M059J (cell line): ENCODE data around the gene ZNF346. TPM values are rescaled to one million over a fixed set of nuclear protein-coding genes. Genes with fewer than 3 reads are reported as not detected.
"Not testable (repeated sequence)": the region's sequence is repeated elsewhere in the genome, so short reads cannot be mapped to it uniquely, and the experiment has no call there.

Source experiments
- DNase-seq: peaks from one replicate; pipeline ENCODE4 v3.0.0-alpha.2; 2012; ENCODE audit warnings: low read depth
- total RNA-seq: library from RNA; depleted of rRNA; stranded (reverse); fragments of >200 nt; shearing (Covaris generic); gene quantifications from 2 replicates; pipeline ENCODE4 v1.2.3, GENCODE V29; 2014

Gene ZNF346
- total RNA-seq, 1 experiment from 2014 or later, result 21.3 TPM

DNA sequence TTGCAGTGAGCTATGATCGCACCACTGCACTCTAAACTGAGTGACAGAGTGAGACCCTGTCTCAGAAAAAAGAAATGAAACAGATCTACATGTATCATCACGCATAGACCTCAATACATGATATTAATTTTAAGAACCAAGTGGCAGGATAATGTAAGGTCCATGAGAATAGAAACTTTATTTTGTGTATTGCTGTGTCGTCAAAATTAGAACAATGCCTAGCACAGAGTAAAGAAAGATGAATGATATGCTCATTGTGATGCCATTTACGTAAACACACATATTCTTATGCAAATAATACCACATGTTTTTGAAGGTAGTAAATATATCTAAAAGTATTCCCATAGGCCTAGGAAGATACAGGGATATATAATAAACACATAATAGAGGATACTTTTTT lies 12.3 kb upstream of the ZNF346 start:
- DNase-seq, result no peak

DNA sequence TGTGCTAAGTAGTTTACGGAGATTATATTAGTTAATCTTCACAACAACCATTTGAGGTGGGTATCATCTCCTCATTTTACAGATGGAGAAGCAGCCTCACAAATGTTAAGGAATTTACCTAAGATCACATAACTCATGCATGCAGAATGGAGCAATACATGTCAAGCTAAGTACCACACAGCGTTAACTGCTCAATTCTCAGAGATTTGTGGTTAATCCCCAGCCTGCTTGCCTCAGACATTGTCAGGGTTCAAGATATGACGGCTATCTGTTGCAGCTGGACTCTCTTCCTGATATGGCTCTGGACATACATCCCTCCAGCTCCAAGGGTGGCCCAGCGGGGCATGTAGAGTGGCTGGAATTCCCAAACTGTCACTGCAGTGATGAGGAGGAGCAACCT lies 7.3 kb upstream of the ZNF346 start:
- DNase-seq, result no peak

DNA sequence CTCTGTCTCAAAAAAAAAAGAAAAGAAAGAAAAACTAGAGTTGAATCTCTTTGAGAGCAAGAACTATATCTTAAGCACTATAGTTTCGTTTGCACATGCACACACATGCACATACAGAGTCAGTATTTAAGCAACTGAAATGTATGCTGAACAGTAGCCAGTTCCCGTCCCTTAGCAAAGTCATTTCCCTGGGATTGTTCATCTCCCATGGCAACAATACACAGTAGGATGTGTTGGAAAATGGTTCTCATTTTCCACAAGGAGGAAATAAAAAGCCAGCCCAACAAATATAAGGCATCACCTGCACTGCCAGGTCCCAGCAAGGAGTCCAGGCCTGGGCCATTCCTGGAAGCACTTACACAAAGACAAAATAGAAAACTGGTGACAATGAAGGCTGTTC lies 4.2 kb upstream of the ZNF346 start:
- peak; percentile 15 for DNase-seq

DNA sequence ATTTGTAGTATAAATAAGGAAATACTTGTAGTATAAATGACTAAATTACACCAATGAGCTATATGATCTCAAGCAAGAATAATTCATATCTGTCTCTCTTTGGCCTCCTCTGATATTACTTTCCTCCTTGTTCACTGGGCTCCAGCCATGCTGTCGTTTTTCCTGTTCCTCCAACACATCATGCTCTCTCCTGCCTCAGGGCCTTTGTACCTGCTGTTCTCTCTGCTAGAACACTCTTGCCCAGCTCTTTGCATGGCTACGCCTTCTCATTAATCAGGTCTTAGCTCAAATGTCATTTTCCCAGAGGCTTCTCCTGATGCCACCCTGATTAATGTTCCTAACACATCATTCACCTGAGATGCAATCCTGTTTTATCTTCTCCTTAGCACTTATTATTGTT lies 2.5 kb upstream of the ZNF346 start:
- DNase-seq, result no peak

DNA sequence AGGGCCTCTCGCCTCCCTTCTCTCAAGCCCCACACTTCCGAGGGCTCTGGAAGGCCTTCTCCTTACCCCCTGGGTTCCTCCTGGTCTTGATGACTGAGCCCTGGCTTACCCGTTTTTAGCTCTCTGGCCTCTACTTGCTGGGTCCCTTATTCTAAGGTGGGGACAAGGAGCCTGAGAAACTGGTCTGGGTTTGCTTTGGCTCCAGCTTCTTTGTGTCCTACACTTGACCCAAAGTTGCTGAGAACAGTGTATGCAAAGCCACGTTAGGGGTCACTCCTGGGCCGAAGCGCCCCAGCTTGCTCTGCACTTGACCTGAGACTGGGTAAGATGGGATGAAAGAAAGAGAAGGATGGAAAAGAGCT lies 788 bp downstream of the ZNF346 start:
- peak; percentile 7 for DNase-seq

DNA sequence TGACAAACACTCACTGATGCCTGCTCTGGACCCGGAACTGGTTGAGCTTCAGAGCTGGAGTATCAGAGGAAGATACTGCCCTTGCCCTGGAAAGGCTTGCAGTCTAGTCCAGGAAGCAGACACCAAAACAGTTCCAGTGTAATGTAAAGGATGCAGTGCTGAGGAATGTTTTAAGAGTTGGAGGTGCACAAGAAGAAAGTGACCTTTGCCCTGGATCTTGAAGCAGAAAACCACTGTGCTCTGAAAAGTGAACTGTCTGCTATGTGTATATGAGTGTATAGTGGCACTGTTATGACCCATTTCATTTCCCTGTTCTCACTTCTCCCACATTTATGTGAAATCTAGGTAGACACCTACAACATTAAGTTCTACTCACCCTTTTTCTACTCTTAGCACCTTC lies 2.1 kb downstream of the ZNF346 start:
- no peak for DNase-seq

DNA sequence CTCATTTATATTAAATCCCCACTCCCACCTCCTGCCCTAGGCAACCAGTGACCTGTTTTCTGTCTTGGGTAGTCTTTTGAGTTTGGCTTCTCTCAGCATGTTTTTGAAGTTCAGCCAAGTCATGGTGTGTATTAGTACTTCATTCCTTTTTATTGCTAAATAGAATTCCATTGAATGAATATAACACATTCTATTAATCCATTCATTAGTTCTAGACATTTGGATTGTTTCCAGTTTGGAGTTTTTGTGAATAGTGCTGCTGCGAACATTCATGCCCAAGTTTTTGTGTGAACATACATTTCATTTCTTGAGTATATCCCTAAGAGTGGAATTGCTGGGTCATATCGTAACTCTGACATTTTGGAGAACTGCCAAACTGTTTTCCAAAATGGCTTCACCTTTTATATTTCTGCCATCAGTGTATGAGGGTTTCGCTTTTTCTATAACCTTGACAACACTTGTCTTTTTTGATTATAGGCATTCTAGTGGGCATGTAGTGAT lies 2.7 kb downstream of the ZNF346 start:
- no peak for DNase-seq

DNA sequence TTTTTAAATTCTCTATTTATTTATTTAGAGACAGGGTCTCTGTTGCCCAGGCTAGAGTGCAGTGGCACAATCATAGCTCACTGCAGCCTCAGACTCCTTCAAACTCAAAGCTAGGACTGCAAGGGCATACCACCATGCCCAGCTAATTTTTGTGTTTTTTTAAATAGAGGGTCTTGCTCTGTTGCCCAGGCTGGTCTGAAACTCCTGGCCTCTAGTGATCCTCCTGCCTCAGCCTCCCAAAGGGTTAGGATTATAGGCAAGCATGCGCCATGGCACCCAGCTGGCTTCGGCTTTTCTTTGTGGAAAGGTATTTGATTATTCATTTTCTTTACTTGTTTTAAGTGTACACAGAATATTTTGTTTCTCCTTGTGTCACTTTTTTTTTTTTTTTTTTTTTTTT lies 5.2 kb downstream of the ZNF346 start:
- DNase-seq, result no peak

DNA sequence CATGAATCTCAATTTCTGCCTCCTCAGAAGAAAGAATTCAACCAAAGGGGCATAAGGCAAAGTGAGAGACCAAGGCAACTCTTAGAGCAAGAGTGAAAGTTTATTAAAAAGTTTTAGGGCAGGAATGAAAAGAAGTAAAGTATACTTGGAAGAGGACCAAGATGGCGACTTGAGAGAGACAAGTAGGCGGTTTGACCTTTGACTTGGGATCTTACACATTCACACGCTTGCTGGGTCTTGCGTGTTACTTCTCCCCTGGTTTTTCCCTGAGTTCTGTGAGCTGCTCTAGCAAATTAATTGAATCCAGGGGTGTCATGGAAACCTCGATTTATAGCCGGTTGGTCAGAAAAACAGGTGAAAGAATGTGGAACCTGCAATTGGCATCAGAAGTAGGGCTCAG lies 7.0 kb downstream of the ZNF346 start:
- no peak for DNase-seq

DNA sequence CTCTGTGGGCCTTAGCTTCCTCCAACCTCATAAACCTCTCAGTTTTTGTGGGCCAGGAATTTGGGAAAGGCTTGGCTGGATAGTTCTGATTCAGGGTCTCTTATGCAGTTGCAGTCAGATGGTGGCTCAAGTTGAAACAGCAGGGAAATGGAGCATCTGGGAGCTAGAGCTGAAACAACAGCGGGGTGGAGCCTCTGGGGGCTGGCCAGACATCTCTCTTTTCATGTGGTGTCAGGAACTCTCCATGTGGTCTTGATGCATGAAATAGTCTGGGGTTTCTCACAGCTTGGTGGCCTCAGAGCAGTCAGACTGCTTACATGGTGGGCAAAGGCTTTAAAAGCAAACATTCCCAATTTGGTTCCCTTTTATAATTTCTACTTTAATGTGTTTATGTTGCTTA lies 13.5 kb downstream of the ZNF346 start:
- DNase-seq, result no peak

DNA sequence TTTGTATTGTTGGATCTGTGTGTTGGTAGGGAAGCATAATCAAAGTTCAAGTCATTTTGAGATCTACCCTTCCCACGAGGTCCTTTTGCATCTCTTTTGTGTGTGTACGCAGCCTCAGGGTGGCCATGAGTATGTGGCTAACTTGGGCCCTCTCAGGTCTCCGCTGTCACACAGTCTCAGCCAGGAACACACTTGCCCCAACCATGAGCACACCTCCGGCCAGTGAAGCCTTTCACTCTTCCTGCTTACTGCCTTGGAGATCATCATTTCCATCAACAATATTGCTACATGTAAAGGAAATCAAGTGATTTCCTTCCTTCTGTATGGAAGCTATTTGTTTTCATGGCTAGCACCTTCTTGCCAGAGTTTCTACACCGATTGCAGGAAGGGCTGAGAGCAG lies 13.9 kb downstream of the ZNF346 start:
- no peak for DNase-seq

DNA sequence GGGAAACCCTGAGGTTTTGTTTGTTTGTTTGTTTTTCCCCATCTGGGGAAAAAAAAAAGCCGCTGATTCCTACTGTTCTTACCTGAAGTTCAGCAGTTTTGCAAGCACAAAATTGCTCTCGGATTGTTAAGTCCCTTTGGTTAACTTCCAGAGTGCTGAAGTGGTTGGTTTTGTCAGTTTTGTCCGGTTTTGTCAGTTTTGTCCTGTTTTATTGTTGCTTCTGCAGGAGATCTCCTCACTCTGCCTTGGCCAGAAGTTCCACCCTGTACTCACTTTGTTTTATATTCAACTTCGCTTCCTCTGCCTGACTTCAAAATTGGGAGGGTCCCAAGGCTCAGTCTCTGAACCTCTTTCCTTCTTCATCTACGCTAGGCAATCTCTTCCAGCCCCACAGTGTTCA lies 14.4 kb downstream of the ZNF346 start:
- DNase-seq, result no peak

DNA sequence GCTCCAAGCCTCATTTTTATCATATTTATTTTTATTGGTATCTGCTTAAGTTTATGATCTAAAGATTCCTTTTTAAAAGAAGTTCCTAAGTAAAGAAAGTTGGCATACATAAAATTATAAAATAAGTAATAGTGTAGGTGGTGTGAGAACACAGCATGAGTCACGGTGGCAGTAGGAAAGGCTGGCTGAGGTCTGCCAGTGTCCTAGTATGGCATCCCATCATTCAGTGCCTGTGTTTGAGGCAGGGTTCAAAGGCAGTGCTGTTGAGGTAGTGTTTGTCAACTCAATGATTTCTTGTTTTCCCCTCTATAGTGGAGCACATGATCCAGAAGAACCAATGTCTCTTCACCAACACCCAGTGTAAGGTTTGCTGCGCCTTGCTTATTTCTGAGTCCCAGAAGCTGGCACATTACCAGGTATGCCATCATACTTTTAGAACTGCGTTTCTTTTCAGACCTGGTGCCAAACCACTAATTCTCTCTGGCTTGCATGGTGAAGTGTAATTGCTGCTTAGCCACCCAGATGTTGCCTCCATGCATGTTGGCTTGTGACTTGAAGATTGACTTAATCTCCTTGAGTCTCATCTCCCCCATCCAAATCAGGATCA lies 18.4 kb downstream of the ZNF346 start:
- DNase-seq, result peak; percentile 80

DNA sequence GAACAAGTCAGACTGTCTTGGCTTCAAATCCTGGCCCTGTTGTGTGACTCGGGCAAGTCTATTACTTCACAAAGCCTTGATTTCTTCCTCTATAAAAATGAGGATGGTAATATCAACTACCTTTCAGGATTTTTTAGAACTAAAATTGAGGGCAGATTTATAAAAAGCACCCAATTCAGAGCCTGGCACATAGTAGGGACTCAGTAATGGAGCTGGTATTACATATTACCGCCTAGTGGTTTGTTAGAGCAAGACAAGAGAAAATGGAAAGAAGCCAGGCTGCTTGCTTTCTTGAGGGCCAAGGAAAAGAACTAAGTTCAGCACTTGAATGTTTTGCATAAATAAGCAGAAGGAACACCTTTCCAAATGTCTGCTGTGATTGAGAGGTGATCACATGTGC lies 19.4 kb downstream of the ZNF346 start:
- no peak for DNase-seq

DNA sequence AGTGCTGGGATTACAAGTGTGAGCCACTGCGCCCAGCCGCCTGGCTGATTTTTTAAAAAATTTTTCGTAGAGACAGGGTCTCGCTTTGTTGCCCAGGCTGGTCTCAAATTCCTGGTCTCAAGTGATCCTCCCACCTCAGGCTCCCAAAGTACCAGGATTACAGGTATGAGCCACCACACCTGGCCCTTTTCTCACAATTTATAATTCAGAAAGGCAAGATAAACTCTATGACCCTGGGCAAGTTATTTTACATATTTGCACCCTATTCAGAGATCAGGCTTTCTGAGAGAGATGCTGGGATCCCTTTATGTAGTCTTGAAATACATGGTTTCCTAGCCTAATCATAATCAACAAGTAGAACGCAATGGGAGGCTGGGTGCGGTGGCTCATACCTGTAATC lies 20.6 kb downstream of the ZNF346 start:
- no peak for DNase-seq

DNA sequence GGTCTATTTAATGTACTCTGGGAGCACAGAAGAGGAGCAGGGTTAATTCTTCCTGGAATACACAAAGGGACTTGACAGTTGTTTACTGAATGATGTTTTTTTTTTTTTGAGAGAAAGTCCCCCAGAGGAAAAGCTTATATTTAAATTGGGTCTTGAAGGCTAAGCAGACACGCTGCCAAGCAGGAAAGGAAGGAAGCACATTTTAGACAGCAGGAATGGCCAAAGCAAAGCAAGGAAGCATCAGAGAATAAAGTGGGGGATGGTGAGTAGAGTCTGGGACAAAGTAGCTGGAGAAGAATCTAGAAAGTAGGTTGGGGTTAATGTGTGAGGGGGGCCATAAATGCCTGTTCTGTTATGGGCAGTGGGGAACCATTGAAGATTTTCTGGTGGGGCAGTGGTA lies 21.5 kb downstream of the ZNF346 start:
- DNase-seq, result no peak

DNA sequence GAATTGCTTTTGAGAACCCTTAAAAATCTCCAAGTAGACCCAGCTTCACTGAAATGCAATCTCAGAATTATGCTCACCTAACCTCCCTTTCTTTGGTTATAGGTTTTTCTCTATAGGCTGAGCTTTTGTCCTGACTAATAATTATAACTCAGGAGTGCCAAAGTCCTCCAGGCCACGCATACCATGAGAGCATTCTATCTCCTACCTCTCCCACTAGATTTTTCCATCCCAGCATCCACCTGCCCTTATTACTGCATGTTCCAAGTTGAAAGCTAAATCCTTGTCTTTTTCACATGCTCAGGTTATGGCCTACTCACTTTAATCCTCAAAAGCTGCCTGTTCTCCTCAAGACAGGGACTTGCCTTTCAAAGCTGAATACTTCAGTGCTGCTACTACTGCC lies 22.1 kb downstream of the ZNF346 start:
- no peak for DNase-seq

DNA sequence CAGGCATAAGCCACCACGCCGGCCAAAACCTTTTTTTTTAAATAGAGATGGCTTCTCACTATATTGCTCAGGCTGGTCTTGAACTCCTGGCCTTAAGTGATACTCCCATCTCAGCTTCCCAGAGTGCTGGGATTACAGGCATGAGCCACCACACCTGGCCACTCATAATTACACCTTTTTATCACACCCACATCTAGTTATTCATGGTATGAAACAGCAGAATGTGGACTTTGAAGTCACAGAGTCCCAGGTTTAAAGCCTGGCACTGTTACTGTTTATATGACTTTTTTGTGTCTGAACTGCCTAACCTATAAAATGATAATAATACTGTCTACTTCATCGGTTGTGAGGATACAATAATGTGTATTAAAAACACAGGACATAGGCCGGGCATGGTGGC lies 23.1 kb downstream of the ZNF346 start:
- DNase-seq, result no peak

DNA sequence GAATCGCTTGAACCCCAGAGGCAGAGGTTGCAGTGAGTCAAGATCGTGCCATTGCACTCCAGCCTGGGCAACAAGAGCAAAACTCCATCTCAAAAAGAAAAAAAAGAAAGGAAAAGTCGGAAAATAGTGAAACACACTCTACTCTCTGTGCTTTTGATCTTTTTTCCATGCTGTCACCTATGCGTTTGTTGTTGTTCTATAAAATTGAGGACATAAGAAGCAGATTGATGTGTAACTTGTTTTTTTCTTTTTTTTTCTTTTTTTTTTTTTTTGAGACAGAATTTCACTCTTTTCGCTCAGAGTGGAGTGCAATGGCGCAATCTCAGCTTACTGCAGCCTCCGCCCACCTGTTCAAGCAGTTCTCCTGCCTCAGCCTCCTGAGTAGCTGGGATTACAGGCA lies 26.0 kb downstream of the ZNF346 start:
- DNase-seq, result not testable (repeated sequence)

DNA sequence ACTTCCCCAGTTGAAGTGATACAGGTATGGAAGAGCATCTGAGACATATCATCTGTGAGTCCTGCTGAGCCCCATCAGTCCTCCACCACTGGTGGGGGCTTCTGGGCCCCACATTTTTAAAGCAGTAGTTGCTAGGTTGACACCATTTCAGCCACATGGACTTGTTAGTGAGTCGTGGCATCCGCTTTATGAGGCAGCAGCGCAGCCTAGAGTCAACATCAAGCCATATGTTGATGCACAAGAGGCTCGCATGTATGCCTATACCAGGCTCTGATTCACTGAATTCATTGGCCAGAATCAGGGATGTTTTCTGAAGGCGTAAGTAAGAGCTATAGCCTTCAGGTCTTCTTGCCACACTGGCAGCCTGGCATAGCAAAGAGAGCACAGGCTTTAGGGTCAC lies 26.8 kb downstream of the ZNF346 start:
- DNase-seq, result no peak

DNA sequence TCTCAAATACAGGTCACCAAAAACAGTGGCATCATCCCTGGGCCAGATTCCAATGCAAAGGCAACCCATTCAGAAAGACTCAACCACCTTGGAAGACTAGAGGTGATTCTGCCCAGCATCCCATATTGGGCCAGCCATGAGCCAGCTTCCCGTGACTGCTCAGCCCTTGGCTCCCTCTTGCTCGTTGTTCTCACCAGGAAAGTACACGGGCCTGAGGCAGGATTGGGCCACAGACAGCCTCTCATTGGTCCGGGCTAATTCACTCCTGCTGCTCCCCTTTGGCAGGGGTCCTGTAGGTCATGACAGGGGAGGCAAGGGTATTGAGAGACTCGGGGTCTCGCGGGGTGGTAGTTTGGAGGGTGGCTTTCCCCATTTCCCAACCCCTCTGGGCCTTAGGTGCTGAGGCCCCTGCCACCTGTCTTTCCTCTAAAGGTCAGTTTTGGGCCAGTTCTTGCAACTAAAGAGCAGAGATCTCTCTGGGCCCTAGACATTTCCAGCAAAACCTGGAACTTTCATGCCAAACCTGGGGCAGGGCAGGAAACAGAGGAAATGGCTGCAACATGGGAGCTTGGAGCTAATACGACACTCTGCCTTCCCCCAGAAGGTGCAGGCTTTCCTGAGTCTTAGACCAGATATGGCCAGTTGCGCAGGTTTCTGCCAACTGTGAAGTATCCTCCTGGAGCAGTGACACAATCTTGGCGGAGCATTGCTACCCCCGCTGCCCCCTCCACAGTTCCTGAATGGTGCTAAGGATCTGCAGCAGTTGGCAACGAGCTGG lies 42.2 kb downstream of the ZNF346 start:
- DNase-seq, result no peak

DNA sequence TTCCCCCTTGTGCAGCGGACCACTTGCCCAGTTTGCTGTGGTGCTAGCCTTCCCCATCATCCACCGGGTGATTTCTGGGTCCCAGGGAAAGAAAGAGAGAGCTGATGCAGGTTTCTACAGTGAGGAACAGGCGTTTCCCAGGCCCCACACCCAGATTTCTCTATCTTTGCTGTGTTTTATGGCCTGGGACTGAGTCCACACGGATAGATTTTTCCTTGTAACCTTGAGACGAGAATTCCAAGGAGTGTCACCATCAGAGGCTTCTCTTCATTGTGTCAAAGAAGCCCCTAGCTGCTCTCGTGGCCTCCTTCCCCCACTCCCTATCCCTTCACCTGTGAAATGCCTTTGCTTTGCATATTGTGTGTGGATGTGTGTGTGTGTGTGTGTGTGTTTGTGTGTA lies 43.0 kb downstream of the ZNF346 start:
- no peak for DNase-seq

DNA sequence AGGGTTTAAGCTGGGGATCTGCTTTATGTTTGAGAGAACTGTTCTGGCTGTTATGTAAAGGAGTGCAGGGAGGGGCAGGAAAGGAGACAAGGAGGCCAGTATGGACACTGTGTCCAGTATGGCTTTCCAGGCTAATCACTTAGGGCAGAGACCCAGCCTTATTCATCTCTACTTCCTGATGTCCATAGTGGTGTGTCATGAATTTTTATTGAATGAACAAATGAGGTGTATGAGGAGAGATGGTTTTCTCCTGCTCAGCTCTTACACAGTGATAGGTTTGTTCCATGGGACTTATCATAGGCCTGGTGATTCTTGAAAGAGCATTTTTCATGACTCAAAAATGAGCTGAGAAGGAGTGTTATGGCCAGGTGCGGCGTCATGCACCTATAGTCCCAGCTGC lies 43.7 kb downstream of the ZNF346 start:
- DNase-seq, result peak; percentile 23

DNA sequence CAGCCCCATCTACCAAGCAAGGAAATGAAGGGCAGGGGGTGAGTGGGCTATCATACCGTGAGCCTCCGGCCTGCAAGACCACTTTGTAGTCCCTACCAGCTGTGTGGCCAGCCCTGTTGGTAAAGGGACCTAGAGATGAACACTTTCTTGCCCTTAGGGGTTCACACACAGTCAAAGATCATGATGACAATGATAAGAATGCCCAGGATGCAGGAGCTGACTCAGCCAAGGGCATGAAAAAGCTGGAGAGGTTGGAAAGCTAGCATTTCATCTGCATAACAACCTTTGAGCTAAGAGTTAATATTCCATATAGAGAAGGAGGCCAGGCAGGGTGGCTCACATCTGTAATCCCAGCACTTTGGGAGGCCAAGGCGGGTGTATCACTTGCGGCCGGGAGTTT lies 45.0 kb downstream of the ZNF346 start:
- peak; percentile 50 for DNase-seq
